ENCODE data around the gene ELL2.

DNA sequence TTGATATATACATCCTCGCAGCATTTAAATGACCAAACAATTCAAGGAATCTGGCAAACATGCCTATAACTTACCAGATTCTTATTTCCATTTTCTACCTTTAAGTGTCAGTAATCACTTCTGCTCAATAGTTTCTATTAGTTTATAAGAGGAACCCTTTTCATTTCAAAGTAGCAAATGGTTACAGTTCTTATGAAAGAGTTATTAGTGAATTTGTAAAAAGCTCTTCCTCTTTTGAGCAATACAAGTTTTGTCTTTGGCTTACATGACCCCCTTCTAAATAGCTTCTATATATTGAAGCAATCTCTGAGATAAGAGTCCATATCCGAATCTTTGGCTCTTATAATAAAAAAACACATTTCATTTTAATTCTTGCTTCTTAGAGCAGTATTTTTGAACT, 42.0 kb downstream of the ELL2 start:
- no peak for TF ChIP-seq EZH2 (IDR thresholded peaks at IDR 0.05; ENCODE audit: low read length)
- TF ChIP-seq, protein P1, sequence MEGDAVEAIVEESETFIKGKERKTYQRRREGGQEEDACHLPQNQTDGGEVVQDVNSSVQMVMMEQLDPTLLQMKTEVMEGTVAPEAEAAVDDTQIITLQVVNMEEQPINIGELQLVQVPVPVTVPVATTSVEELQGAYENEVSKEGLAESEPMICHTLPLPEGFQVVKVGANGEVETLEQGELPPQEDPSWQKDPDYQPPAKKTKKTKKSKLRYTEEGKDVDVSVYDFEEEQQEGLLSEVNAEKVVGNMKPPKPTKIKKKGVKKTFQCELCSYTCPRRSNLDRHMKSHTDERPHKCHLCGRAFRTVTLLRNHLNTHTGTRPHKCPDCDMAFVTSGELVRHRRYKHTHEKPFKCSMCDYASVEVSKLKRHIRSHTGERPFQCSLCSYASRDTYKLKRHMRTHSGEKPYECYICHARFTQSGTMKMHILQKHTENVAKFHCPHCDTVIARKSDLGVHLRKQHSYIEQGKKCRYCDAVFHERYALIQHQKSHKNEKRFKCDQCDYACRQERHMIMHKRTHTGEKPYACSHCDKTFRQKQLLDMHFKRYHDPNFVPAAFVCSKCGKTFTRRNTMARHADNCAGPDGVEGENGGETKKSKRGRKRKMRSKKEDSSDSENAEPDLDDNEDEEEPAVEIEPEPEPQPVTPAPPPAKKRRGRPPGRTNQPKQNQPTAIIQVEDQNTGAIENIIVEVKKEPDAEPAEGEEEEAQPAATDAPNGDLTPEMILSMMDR (optimal IDR thresholded peaks at IDR 0.05 in 1 of 3, IDR thresholded peaks at IDR 0.05 in 1 of 3, conservative IDR thresholded peaks at IDR 0.05 in 1 of 3; ENCODE audit: extremely low read depth in 1 of 3, insufficient read depth in 2 of 3, low read length in 3 of 3), result no peak
